ENCODE data around the gene KCNG2.

DNA sequence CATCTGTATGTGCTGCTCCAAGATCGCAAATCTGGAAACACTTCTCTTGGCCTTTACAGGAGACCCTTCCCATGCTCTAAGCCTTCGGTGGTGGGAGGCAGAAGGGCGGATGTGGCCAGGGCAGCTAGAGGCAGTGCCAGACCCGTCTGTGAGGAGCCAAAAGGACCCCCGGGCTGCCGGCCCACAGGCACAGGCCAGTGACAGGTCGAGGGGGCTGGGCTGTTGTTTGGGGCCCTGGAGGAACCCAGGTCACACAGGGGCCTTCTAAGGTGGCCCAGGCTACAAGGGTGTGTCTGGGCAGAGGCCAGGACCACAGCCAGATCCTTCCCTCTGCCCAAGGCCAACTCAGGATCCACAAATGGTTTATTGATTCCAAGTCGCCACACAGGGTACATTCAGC lies 104.3 kb downstream of the KCNG2 start:
- TF ChIP-seq, protein P1, sequence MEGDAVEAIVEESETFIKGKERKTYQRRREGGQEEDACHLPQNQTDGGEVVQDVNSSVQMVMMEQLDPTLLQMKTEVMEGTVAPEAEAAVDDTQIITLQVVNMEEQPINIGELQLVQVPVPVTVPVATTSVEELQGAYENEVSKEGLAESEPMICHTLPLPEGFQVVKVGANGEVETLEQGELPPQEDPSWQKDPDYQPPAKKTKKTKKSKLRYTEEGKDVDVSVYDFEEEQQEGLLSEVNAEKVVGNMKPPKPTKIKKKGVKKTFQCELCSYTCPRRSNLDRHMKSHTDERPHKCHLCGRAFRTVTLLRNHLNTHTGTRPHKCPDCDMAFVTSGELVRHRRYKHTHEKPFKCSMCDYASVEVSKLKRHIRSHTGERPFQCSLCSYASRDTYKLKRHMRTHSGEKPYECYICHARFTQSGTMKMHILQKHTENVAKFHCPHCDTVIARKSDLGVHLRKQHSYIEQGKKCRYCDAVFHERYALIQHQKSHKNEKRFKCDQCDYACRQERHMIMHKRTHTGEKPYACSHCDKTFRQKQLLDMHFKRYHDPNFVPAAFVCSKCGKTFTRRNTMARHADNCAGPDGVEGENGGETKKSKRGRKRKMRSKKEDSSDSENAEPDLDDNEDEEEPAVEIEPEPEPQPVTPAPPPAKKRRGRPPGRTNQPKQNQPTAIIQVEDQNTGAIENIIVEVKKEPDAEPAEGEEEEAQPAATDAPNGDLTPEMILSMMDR (conservative IDR thresholded peaks at IDR 0.05; ENCODE audit: low read depth in 2 of 2): no peak
- no peak for TF ChIP-seq POLR2AphosphoS5 (IDR thresholded peaks at IDR 0.05; ENCODE audit: low read depth)
- no peak for TF ChIP-seq EZH2 (IDR thresholded peaks at IDR 0.05; ENCODE audit: low read depth, unreplicated experiment)

All from GM23338 (cell line).